ENCODE results near the gene YY1AP1.

- TF ChIP-seq, protein P1, sequence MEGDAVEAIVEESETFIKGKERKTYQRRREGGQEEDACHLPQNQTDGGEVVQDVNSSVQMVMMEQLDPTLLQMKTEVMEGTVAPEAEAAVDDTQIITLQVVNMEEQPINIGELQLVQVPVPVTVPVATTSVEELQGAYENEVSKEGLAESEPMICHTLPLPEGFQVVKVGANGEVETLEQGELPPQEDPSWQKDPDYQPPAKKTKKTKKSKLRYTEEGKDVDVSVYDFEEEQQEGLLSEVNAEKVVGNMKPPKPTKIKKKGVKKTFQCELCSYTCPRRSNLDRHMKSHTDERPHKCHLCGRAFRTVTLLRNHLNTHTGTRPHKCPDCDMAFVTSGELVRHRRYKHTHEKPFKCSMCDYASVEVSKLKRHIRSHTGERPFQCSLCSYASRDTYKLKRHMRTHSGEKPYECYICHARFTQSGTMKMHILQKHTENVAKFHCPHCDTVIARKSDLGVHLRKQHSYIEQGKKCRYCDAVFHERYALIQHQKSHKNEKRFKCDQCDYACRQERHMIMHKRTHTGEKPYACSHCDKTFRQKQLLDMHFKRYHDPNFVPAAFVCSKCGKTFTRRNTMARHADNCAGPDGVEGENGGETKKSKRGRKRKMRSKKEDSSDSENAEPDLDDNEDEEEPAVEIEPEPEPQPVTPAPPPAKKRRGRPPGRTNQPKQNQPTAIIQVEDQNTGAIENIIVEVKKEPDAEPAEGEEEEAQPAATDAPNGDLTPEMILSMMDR (IDR thresholded peaks at IDR 0.05) = no peak
- TF ChIP-seq POLR2A (IDR thresholded peaks at IDR 0.05) = no peak
These were observed 24.5 kb upstream of the YY1AP1 start for GRCh38 chr1:155713075-155713474.
